MM.1S (cell line): ENCODE results near the gene CNTFR.

Experiments used
- DNase-seq: peaks from one replicate; pipeline ENCODE4 v3.0.0-alpha.2; 2015
- H2AFZ ChIP-seq: fragments of 300-600 bp; sonication (generic); 2 replicates; pipeline ENCODE4 v1.6.0; 2016; ENCODE audit warnings: antibody characterized with exemption, low read length
- H3F3A ChIP-seq: fragments of 300-600 bp; sonication (generic); 2 replicates; pipeline ENCODE4 v1.6.1; 2016; ENCODE audit warnings: mild to moderate bottlenecking, antibody characterized with exemption, low read length, moderate library complexity, mixed read lengths; ENCODE audit not compliant: insufficient read depth
- H3K27ac ChIP-seq: fragments of 300-600 bp; sonication (generic); 2 replicates; pipeline ENCODE4 v1.5.1; 2016; ENCODE audit warnings: mild to moderate bottlenecking, low read length
- H3K27me3 ChIP-seq: fragments of 300-600 bp; sonication (generic); replicated peaks from 2 replicates; pipeline ENCODE4 v1.6.0; 2016; ENCODE audit warnings: low read length; ENCODE audit not compliant: insufficient read depth
- H3K36me3 ChIP-seq: fragments of 300-600 bp; sonication (generic); replicated peaks from 2 replicates; pipeline ENCODE4 v1.6.1; 2016; ENCODE audit warnings: mild to moderate bottlenecking, low read length, mixed read lengths; ENCODE audit not compliant: insufficient read depth
- H3K4me1 ChIP-seq: fragments of 300-600 bp; sonication (generic); 2 replicates; pipeline ENCODE4 v1.6.1; 2016; ENCODE audit warnings: low read length, mixed read lengths
- H3K4me2 ChIP-seq: fragments of 300-600 bp; sonication (generic); 2 replicates; pipeline ENCODE4 v1.6.0; 2016; ENCODE audit warnings: low read depth, low read length
- H3K4me3 ChIP-seq: fragments of 300-600 bp; sonication (generic); 2 replicates; pipeline ENCODE4 v1.5.1; 2016; ENCODE audit warnings: low read length, mixed read lengths
- H3K79me2 ChIP-seq: fragments of 300-600 bp; sonication (generic); 2 replicates; pipeline ENCODE4 v1.6.1; 2016; ENCODE audit warnings: mixed run types, low read length, mixed read lengths
- H3K9ac ChIP-seq: fragments of 300-600 bp; sonication (generic); 2 replicates; pipeline ENCODE4 v1.6.1; 2016; ENCODE audit warnings: low read length, mixed read lengths
- H3K9me2 ChIP-seq: fragments of 300-600 bp; sonication (generic); replicated peaks from 2 replicates; pipeline ENCODE4 v1.6.1; 2016; ENCODE audit warnings: mild to moderate bottlenecking, low read length, mixed read lengths; ENCODE audit not compliant: insufficient read depth
- H3K9me3 ChIP-seq: fragments of 300-600 bp; sonication (generic); replicated peaks from 2 replicates; pipeline ENCODE4 v1.6.1; 2016; ENCODE audit warnings: mild to moderate bottlenecking, low read length, mixed read lengths; ENCODE audit not compliant: insufficient read depth
- H4K20me1 ChIP-seq: fragments of 300-600 bp; sonication (generic); 2 replicates; pipeline ENCODE4 v1.6.1; 2016; ENCODE audit warnings: mild to moderate bottlenecking, low read length, moderate library complexity, mixed read lengths; ENCODE audit not compliant: insufficient read depth
- EZH2 ChIP-seq: fragments of 300-600 bp; sonication (generic); optimal IDR thresholded peaks from 2 replicates; pipeline ENCODE3; 2017; ENCODE audit warnings: low read depth, mild to moderate bottlenecking, antibody characterized with exemption, low read length, mixed read lengths
- EZH2phosphoT487 ChIP-seq: fragments of 300-600 bp; sonication (generic); IDR thresholded peaks from 2 replicates; pipeline ENCODE4 v1.6.1; 2018; ENCODE audit warnings: antibody characterized with exemption, low read length
- TF ChIP-seq, protein P1 (sequence below): fragments of 300-600 bp; sonication (generic); IDR thresholded peaks from 2 replicates; pipeline ENCODE4 v1.5.1; 2016; ENCODE audit warnings: antibody characterized with exemption, low read length, mixed read lengths

The CNTFR gene

DNA sequence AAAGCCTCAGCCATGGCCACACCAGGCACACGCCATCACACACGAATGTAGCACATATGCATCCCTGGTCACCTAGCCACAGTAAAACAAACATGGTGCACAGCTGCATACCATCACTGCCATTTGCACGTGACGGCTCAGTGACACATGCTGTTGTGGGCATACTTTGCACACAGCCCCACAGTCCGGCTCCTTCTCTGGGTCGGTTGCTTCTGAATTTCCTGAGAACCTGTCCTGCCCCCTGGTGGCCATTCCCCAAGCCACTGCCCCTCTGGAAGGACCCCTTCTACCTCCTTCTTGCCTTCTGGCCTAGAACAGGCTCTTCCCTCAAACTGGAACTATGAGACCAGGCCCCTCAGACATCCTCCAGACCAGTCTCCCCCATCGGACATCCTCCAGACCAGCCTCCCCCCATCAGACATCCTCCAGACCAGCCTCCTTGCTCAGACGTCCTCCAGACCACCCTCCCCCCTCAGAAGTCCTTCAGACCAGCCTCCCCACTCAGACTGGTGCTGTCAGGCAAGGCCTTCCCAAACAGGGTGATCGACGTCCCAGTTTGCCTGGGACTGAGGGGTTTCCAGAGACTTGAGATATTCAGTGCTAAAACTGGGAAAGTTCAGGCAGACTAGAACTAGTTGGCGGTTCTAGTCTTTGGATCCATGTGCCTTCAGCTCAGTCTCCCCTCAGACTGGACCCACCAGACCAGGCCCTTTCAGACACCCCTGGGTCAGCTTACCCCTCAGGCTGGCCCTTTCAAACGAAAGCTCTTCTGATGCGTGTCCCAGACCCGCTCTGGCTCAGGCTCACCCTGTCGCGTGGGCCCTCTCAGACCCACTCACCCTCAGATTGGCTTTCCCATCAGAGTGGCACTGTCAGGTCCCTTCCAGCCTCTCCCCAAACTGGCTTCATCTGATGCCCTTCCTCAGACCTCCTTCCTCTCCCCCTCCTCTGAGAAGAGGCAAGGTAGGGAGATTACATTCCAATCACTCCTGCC, 42.4 kb downstream of the CNTFR start:
- no peaks in the 10 kb centered on the region for H3K4me1 ChIP-seq
- TF ChIP-seq, protein P1, sequence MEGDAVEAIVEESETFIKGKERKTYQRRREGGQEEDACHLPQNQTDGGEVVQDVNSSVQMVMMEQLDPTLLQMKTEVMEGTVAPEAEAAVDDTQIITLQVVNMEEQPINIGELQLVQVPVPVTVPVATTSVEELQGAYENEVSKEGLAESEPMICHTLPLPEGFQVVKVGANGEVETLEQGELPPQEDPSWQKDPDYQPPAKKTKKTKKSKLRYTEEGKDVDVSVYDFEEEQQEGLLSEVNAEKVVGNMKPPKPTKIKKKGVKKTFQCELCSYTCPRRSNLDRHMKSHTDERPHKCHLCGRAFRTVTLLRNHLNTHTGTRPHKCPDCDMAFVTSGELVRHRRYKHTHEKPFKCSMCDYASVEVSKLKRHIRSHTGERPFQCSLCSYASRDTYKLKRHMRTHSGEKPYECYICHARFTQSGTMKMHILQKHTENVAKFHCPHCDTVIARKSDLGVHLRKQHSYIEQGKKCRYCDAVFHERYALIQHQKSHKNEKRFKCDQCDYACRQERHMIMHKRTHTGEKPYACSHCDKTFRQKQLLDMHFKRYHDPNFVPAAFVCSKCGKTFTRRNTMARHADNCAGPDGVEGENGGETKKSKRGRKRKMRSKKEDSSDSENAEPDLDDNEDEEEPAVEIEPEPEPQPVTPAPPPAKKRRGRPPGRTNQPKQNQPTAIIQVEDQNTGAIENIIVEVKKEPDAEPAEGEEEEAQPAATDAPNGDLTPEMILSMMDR = peak; percentile 70
- TF ChIP-seq EZH2phosphoT487 = no peak

DNA sequence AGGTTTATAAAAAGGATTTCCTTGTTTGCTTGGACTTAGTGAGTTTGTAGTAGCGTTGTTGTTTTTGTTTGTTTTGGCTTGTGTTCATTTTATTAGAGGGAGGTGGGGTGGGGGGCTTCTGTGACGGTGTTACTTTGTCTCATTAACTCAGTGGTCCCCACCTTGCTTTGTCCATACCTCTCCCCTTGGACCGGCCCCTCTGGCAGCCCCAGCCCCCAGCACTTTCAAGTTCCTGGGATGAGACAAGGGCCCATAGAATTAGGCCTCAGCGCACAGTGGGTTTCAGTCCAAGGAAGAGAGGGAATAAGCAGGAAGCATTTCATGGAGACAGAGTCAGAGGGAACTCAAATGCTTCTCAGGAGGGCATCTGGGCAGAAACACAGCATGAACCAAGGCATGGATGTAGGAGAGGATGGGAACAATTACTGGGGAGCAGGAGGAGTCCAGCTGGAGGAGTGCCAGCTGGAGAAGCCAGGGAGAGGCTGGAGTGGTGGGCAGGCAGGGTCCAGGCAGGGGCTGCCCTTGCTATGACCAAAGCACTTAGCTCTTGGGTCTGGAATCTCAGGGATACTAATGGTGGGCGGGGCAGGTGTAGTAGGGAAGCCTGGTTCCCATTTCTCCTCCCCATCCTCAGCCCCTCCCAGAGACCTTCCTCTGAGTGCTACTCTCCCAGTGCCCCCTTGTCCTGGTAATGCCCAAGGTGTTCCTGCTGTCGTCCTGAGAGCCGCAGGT, 43.3 kb downstream of the CNTFR start:
- no peak overlapping the region for H2AFZ ChIP-seq

More for the DNA sequence above, 42.4 kb downstream of the CNTFR start:
- no peak overlapping the region for H2AFZ ChIP-seq
- H3K9me2 ChIP-seq = no peaks in the 10 kb centered on the region
- peaks cover 30% of the 10 kb centered on the region for H3K27me3 ChIP-seq
- H3K79me2 ChIP-seq = no peaks in the 10 kb centered on the region
- H4K20me1 ChIP-seq = no peaks in the 10 kb centered on the region
- H3K4me2 ChIP-seq = no peak overlapping the region
- H3K36me3 ChIP-seq = no peaks in the 10 kb centered on the region
- DNase-seq = peak; percentile 47
- no peaks in the 10 kb centered on the region for H3K9me3 ChIP-seq
- H3K27ac ChIP-seq = no peak overlapping the region
- H3F3A ChIP-seq = no peaks in the 10 kb centered on the region
- H3K9ac ChIP-seq = no peak overlapping the region
- H3K4me3 ChIP-seq = no peak overlapping the region

DNA sequence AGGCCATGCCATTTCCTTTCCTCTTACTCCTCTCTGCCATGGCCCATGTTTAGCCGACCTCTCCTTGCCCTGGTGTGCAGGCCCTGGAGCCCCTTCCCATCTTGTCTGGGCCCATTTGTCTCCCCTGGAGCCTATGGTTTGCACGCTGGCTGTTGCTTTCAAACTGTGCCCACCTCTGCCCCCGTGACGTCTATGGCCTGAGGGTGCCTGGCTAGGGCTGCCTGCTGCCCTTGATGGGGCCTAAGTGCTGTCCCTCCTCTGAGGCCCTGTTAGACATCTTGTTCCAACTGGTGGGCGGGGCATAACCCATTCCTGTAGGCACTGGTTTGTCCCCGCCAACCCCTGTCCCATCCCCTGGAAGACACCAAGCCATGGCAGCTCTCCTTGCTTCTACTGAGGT, 44.0 kb downstream of the CNTFR start:
- Histone ChIP-seq H3K9ac (no peak overlapping the region), H3K4me1 (no peaks in the 10 kb centered on the region), H3K79me2 (no peaks in the 10 kb centered on the region), H3K4me2 (no peak overlapping the region), H3K27me3 (peaks cover 16% of the 10 kb centered on the region), H4K20me1 (no peaks in the 10 kb centered on the region), H2AFZ (no peak overlapping the region), H3F3A (no peaks in the 10 kb centered on the region), H3K4me3 (no peak overlapping the region), H3K36me3 (no peaks in the 10 kb centered on the region), H3K27ac (no peak overlapping the region), H3K9me3 (no peaks in the 10 kb centered on the region), H3K9me2 (no peaks in the 10 kb centered on the region)
- TF ChIP-seq EZH2phosphoT487 = no peak
- TF ChIP-seq EZH2 = no peak
- TF ChIP-seq, protein P1 = no peak
- no peak for DNase-seq

More for the DNA sequence above, 43.3 kb downstream of the CNTFR start:
- no peaks in the 10 kb centered on the region for H3K9me2 ChIP-seq
- TF ChIP-seq, protein P1 = no peak
- no peak for TF ChIP-seq EZH2
- TF ChIP-seq EZH2phosphoT487 = no peak
- H3K9me3 ChIP-seq = no peaks in the 10 kb centered on the region
- H3K27ac ChIP-seq = no peak overlapping the region
- no peaks in the 10 kb centered on the region for H3F3A ChIP-seq
- no peak overlapping the region for H3K4me2 ChIP-seq
- H3K9ac ChIP-seq = no peak overlapping the region
- H3K4me3 ChIP-seq = no peak overlapping the region
- no peaks in the 10 kb centered on the region for H3K79me2 ChIP-seq
- no peak for DNase-seq
- no peaks in the 10 kb centered on the region for H3K36me3 ChIP-seq
- no peaks in the 10 kb centered on the region for H3K4me1 ChIP-seq
- H3K27me3 ChIP-seq = peaks cover 22% of the 10 kb centered on the region
- no peaks in the 10 kb centered on the region for H4K20me1 ChIP-seq
